GM23338 (cell line): Measurements from ENCODE around the gene CTAGE9. TPM values are rescaled to one million over a fixed set of nuclear protein-coding genes. Genes with fewer than 3 reads are reported as not detected.

Source experiments
- ATAC-seq: fragments of 200-7000 bp; cut with Tn5 transposase; 3 replicates; pipeline ENCODE4 v1.9.1; 2020
- DNase-seq: peaks from one replicate; pipeline ENCODE4 v3.0.0-alpha.2; 2015; ENCODE audit warnings: low spot score
- H2AFZ ChIP-seq: fragments of 200-600 bp; sonication (generic); 2 replicates; pipeline ENCODE4 v1.8.0; 2016; ENCODE audit warnings: antibody characterized with exemption, mild to moderate bottlenecking, moderate library complexity
- H3F3A ChIP-seq: fragments of 200-600 bp; sonication (generic); replicated peaks from 2 replicates; pipeline ENCODE4 v1.8.0; 2017; ENCODE audit warnings: antibody characterized with exemption, mixed run types, low read depth
- H3K27ac ChIP-seq: fragments of 200-600 bp; sonication (generic); 2 replicates; pipeline ENCODE4 v1.6.1; 2016; ENCODE audit warnings: low read depth
- H3K27me3 ChIP-seq: fragments of 200-600 bp; sonication (generic); 2 replicates; pipeline ENCODE4 v1.8.0; 2016; ENCODE audit warnings: mild to moderate bottlenecking, mixed run types, moderate library complexity; ENCODE audit not compliant: insufficient read depth
- H3K36me3 ChIP-seq: fragments of 200-600 bp; sonication (generic); 2 replicates; pipeline ENCODE4 v1.8.0; 2016; ENCODE audit warnings: mild to moderate bottlenecking; ENCODE audit not compliant: insufficient read depth
- H3K4me1 ChIP-seq: fragments of 200-600 bp; sonication (generic); 2 replicates; pipeline ENCODE4 v1.8.0; 2016; ENCODE audit warnings: mild to moderate bottlenecking, moderate library complexity; ENCODE audit not compliant: insufficient read depth
- H3K4me2 ChIP-seq: fragments of 200-600 bp; sonication (generic); 2 replicates; pipeline ENCODE4 v1.7.1; 2017; ENCODE audit warnings: mixed run types
- H3K4me3 ChIP-seq: fragments of 200-600 bp; sonication (generic); 2 replicates; pipeline ENCODE4 v1.6.1; 2016; ENCODE audit warnings: mixed run types
- H3K79me2 ChIP-seq: fragments of 200-600 bp; sonication (generic); replicated peaks from 2 replicates; pipeline ENCODE4 v1.8.0; 2017; ENCODE audit warnings: mild to moderate bottlenecking; ENCODE audit not compliant: insufficient read depth
- H3K9me2 ChIP-seq: fragments of 200-600 bp; sonication (generic); 2 replicates; pipeline ENCODE4 v1.8.0; 2017; ENCODE audit not compliant: insufficient read depth
- H4K20me1 ChIP-seq: fragments of 200-600 bp; sonication (generic); replicated peaks from 2 replicates; pipeline ENCODE4 v1.8.0; 2017; ENCODE audit warnings: mild to moderate bottlenecking; ENCODE audit not compliant: insufficient read depth
- H3K27ac Mint-ChIP-seq: 2 replicates; pipeline ENCODE4 v1.8.0; 2020; ENCODE audit warnings: inconsistent platforms, mild to moderate bottlenecking, moderate library complexity, mixed read lengths
- H3K27me3 Mint-ChIP-seq: 3 replicates; pipeline ENCODE4 v1.8.0; 2022; ENCODE audit warnings: low read depth, mild to moderate bottlenecking, moderate library complexity, mixed read lengths, inconsistent platforms; ENCODE audit not compliant: insufficient read depth, poor library complexity
- H3K36me3 Mint-ChIP-seq: 3 replicates; pipeline ENCODE4 v1.8.0; 2021; ENCODE audit warnings: low read depth, mild to moderate bottlenecking, inconsistent platforms, moderate library complexity, mixed read lengths
- H3K4me1 Mint-ChIP-seq: 3 replicates; pipeline ENCODE4 v1.8.0; 2020; ENCODE audit warnings: mild to moderate bottlenecking, inconsistent platforms, mixed read lengths
- H3K4me3 Mint-ChIP-seq: 3 replicates; pipeline ENCODE4 v1.8.0; 2021; ENCODE audit warnings: moderate library complexity, mild to moderate bottlenecking, inconsistent platforms, mixed read lengths
- H3K9me3 Mint-ChIP-seq: 3 replicates; pipeline ENCODE4 v1.8.0; 2020; ENCODE audit warnings: moderate library complexity, mild to moderate bottlenecking, inconsistent platforms, mixed read lengths
- CREB1 ChIP-seq: fragments of 250-450 bp; sonication (Bioruptor Pico); IDR thresholded peaks from 2 replicates; pipeline ENCODE4 v1.5.0; 2020; ENCODE audit warnings: low read depth, mild to moderate bottlenecking, moderate library complexity
- EZH2phosphoT487 ChIP-seq: fragments of 200-600 bp; sonication (generic); IDR thresholded peaks from one replicate; pipeline ENCODE4 v1.8.1; 2018; ENCODE audit warnings: antibody characterized with exemption; ENCODE audit not compliant: unreplicated experiment
- JUNB ChIP-seq: IDR thresholded peaks from one replicate; pipeline ENCODE4 v1.6.1; 2016; ENCODE audit warnings: antibody characterized with exemption; ENCODE audit not compliant: unreplicated experiment
- NANOG ChIP-seq: IDR thresholded peaks from 2 replicates; pipeline ENCODE4 v1.6.1; 2016; ENCODE audit warnings: antibody characterized with exemption, borderline replicate concordance
- POLR2AphosphoS5 ChIP-seq: IDR thresholded peaks from 2 replicates; pipeline ENCODE4 v1.6.1; 2016; ENCODE audit warnings: antibody characterized with exemption, low read depth
- STAT1 ChIP-seq: IDR thresholded peaks from one replicate; pipeline ENCODE4 v1.6.1; 2016; ENCODE audit warnings: antibody characterized with exemption; ENCODE audit not compliant: unreplicated experiment
- ZNF114 ChIP-seq: fragments of 250-450 bp; sonication (Bioruptor Pico); IDR thresholded peaks from 2 replicates; pipeline ENCODE4 v1.5.0; 2020; ENCODE audit warnings: mild to moderate bottlenecking, moderate library complexity
- polyA plus RNA-seq: library from polyadenylated mRNA; unstranded; fragments of >200 nt; fragmentation: Nextera tagmentation; extraction: Ambion mirVana; gene quantifications from 2 replicates; pipeline ENCODE4 v1.2.1, GENCODE V29; 2016
- total RNA-seq: library from RNA; depleted of rRNA; stranded (reverse); fragments of >200 nt; shearing (Covaris generic); gene quantifications from 2 replicates; pipeline ENCODE4 v1.2.3, GENCODE V29; 2014
- TF ChIP-seq, protein P1 (sequence below): IDR thresholded peaks from one replicate; pipeline ENCODE4 v1.6.1; 2018; ENCODE audit warnings: antibody characterized with exemption; ENCODE audit not compliant: unreplicated experiment
- TF ChIP-seq, protein P2 (sequence below), 2 experiments: fragments of 200-600 bp in 1 of 2; sonication (generic) in 1 of 2; conservative IDR thresholded peaks; 2 replicates each; pipeline versions ENCODE4 v1.5.1 to v1.6.1; 2016 to 2017; ENCODE audit warnings: antibody characterized with exemption in 2 of 2, low read depth in 2 of 2, mild to moderate bottlenecking in 2 of 2, moderate library complexity in 1 of 2
- TF ChIP-seq, protein P3 (sequence below): IDR thresholded peaks from 2 replicates; pipeline ENCODE4 v1.6.1; 2016; ENCODE audit warnings: antibody characterized with exemption

The CTAGE9 gene
- total and polyA plus RNA-seq, 2 experiments from 2014 or later, result 0.10 to 0.13 TPM

DNA sequence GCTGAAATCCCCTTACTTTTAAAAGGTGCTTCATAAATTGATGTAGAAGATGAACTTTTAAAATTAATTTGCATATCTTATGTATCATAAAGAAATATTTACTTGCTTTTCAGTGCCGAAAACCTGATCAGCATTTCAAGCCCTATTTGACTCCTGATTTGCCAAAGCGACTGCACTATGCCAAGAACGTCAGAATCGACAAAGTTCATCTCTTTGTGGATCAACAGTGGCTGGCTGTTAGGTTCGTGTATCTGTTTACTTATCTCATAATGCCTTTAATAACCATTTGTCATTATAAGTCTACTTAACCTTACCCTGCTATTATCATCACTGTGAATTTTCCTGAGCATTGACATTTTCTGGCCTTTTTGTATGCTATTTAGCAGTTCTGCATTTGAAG lies 17.4 kb downstream of the CTAGE9 start (continued):
- TF ChIP-seq, protein P1, sequence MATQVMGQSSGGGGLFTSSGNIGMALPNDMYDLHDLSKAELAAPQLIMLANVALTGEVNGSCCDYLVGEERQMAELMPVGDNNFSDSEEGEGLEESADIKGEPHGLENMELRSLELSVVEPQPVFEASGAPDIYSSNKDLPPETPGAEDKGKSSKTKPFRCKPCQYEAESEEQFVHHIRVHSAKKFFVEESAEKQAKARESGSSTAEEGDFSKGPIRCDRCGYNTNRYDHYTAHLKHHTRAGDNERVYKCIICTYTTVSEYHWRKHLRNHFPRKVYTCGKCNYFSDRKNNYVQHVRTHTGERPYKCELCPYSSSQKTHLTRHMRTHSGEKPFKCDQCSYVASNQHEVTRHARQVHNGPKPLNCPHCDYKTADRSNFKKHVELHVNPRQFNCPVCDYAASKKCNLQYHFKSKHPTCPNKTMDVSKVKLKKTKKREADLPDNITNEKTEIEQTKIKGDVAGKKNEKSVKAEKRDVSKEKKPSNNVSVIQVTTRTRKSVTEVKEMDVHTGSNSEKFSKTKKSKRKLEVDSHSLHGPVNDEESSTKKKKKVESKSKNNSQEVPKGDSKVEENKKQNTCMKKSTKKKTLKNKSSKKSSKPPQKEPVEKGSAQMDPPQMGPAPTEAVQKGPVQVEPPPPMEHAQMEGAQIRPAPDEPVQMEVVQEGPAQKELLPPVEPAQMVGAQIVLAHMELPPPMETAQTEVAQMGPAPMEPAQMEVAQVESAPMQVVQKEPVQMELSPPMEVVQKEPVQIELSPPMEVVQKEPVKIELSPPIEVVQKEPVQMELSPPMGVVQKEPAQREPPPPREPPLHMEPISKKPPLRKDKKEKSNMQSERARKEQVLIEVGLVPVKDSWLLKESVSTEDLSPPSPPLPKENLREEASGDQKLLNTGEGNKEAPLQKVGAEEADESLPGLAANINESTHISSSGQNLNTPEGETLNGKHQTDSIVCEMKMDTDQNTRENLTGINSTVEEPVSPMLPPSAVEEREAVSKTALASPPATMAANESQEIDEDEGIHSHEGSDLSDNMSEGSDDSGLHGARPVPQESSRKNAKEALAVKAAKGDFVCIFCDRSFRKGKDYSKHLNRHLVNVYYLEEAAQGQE, result no peak
- TF ChIP-seq, protein P2, sequence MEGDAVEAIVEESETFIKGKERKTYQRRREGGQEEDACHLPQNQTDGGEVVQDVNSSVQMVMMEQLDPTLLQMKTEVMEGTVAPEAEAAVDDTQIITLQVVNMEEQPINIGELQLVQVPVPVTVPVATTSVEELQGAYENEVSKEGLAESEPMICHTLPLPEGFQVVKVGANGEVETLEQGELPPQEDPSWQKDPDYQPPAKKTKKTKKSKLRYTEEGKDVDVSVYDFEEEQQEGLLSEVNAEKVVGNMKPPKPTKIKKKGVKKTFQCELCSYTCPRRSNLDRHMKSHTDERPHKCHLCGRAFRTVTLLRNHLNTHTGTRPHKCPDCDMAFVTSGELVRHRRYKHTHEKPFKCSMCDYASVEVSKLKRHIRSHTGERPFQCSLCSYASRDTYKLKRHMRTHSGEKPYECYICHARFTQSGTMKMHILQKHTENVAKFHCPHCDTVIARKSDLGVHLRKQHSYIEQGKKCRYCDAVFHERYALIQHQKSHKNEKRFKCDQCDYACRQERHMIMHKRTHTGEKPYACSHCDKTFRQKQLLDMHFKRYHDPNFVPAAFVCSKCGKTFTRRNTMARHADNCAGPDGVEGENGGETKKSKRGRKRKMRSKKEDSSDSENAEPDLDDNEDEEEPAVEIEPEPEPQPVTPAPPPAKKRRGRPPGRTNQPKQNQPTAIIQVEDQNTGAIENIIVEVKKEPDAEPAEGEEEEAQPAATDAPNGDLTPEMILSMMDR (conservative IDR thresholded peaks at IDR 0.05; ENCODE audit: low read depth in 2 of 2), result no peak
- TF ChIP-seq CREB1 (no peak), NANOG (no peak)

DNA sequence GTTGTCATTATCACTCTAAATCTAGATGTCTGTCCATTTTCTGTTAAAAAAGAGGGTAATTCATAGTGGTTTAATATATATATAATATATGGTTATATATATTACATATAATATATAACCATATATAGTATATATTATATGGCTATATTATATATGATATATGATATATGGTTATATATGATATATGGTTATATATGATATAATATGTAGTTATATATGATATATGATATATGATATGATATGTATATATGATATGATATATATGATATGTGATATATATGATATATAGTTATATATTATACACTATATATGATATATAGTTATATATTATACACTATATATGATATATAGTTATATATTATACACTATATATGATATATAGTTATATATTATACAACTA lies 18.2 kb downstream of the CTAGE9 start:
- Histone ChIP-seq H3K79me2 (no peaks in the 10 kb centered on the region), H3F3A (no peaks in the 10 kb centered on the region; the same call in 1 of the 2 replicates), H3K9me2 (no peaks in the 10 kb centered on the region), H3K36me3 (no peaks in the 10 kb centered on the region), H3K4me3 (no peak overlapping the region), H3K4me2 (no peak overlapping the region), H3K4me1 (peaks cover 32% of the 10 kb centered on the region), H3K27ac (no peak overlapping the region), H2AFZ (no peak overlapping the region), H4K20me1 (no peaks in the 10 kb centered on the region), H3K27me3 (no peaks in the 10 kb centered on the region)
- peaks cover 21% of the 10 kb centered on the region for H3K4me1 Mint-ChIP-seq
- no peaks in the 10 kb centered on the region for H3K36me3 Mint-ChIP-seq
- ATAC-seq, result no peak
- no peak for DNase-seq
- H3K27me3 Mint-ChIP-seq, result no peaks in the 10 kb centered on the region
- no peaks in the 10 kb centered on the region for H3K9me3 Mint-ChIP-seq
- no peak overlapping the region for H3K4me3 Mint-ChIP-seq
- H3K27ac Mint-ChIP-seq, result no peak overlapping the region
- no peak for TF ChIP-seq EZH2phosphoT487
- no peak for TF ChIP-seq POLR2AphosphoS5
- TF ChIP-seq, protein P3, sequence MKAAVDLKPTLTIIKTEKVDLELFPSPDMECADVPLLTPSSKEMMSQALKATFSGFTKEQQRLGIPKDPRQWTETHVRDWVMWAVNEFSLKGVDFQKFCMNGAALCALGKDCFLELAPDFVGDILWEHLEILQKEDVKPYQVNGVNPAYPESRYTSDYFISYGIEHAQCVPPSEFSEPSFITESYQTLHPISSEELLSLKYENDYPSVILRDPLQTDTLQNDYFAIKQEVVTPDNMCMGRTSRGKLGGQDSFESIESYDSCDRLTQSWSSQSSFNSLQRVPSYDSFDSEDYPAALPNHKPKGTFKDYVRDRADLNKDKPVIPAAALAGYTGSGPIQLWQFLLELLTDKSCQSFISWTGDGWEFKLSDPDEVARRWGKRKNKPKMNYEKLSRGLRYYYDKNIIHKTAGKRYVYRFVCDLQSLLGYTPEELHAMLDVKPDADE, result no peak
- no peak for TF ChIP-seq CREB1
- no peak for TF ChIP-seq NANOG
- TF ChIP-seq, protein P2 (conservative IDR thresholded peaks at IDR 0.05; ENCODE audit: low read depth in 2 of 2), result no peak
- TF ChIP-seq STAT1, result no peak
- TF ChIP-seq ZNF114 (CRISPR knock-in tag), result no peak
- TF ChIP-seq JUNB, result no peak
- TF ChIP-seq, protein P1, result no peak
